ENCODE data around the gene CACNA1D. TPM values are rescaled to one million over a fixed set of nuclear protein-coding genes. Genes with fewer than 3 reads are reported as not detected.

Gene CACNA1D
- total RNA-seq, 1 donor from 2014 or later = 1.5 TPM

- no peak for DNase-seq (ENCODE audit: low read depth)
Measured at GRCh38 chr3:53787016-53787415, 292.6 kb downstream of the CACNA1D start.

GRCh38 chr3:53788038-53788437 is 293.6 kb downstream of the CACNA1D start:
- no peak for DNase-seq (ENCODE audit: low read depth)

DNA sequence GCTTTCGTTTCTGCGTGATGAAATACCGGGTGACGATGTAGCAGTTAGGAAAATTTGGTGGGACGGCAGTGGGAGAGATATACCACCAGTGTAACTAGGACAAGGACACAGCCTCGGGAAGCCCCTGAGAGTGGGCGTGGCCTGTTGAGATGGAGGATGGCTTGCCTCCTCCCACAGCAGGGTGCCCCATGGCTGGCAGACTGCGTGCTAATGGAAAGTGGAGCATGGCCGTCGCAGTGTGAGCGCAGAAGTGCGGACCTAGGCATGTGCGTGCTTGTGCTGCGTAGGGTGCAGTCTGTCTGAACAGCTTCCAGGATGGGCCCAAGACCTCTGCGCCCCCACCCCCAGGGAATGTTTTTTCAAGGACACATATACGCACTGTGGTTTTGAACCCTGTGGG is 295.0 kb downstream of the CACNA1D start:
- DNase-seq (ENCODE audit: low read depth) = no peak

GRCh38 chr3:53790470-53790869 is 296.1 kb downstream of the CACNA1D start:
- DNase-seq (ENCODE audit: low read depth) = no peak

- DNase-seq (ENCODE audit: low read depth) = no peak
Measured at GRCh38 chr3:53791317-53791716, 296.9 kb downstream of the CACNA1D start.

DNA sequence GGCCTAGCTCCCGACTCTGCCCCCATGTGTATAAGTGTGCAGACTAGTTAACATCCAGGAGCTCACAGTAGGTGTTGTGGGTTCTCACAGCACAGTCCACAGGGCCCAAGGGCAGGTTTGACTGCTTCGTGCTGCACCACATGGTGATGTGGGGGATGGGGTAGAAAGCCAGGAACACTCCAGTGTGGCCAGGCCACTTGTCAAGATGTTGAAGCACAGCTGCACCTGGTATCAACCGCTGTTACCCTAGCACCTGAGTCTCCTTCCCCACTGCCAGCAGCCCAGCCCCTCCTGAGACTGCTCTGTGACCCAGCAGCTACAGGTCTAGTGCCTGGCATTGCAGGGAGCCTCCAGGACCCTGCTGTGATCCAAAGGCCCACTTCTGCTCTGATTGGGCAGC is 298.5 kb downstream of the CACNA1D start:
- DNase-seq (ENCODE audit: low read depth) = no peak

- DNase-seq (ENCODE audit: low read depth) = no peak
Measured at GRCh38 chr3:53794597-53794996, 300.2 kb downstream of the CACNA1D start.

- peak; percentile 11 for DNase-seq (ENCODE audit: low read depth)
Measured at GRCh38 chr3:53795176-53795575, 300.8 kb downstream of the CACNA1D start.

GRCh38 chr3:53795789-53796560 is 301.6 kb downstream of the CACNA1D start:
- no peak for DNase-seq (ENCODE audit: low read depth)

- DNase-seq (ENCODE audit: low read depth) = no peak
Measured at GRCh38 chr3:53798144-53798543, 303.7 kb downstream of the CACNA1D start.

DNA sequence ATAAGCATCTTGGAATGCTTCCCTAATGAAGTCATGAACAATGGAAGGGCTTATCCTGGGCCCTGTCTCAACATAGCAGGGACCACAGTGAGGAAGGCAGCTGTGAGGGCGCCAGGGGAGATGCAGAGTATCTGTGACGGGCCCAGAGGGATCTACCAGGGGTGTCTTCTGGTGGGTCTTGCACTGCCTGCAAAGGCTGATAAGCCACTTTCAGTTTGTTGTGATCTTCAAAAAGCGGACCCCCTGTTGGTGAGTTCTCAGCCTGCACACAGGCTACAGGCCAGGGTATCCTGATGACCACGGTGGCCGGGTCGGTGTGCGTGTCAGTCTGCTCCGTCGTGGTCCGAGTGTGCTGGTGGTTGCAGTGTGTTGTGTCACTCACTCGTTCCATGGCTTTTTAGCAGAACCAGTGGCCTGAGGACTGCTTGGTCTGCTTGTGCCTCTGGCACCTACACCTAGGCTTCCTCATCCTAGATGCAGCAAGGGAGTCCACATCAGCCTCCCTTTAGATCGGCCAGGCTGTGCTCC is 305.0 kb downstream of the CACNA1D start:
- no peak for DNase-seq (ENCODE audit: low read depth)

DNA sequence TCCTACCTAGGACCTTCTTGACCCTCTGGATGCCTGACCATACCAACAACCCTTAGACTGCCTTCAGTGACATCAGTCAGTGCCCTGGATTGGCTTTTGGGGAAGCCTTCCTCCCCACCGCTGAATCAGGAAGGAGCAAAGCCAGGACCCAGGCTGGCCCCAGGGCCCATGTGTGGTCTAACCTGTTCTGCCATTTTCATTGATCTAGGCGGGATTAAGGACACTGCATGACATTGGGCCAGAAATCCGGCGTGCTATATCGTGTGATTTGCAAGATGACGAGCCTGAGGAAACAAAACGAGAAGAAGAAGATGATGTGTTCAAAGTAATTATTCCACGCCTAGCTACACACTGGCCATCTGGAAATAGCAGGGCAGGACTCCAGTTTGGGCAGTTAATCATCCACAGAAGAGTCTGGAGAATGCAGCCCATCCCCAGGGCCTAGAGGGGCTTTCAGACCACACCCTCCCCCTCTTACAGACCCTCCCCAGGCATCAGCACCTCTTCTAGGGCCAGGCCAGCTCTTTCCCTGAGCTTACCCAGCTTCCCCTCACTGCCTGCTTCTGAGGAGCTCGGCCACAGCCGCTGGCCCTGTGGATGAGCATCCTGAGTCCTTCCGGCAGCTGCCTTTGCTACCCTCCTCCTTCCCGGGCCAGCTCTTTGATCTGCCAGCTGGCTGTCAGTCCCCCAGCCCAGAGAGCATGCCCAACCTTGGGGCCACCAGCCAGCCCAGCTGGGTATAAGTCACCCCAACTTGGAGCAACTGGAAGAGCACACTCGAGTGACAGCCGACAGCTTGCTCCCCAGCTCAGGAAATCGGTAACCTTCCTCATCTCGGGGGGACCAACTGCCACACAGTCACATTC is 305.9 kb downstream of the CACNA1D start:
- DNase-seq (ENCODE audit: low read depth) = no peak

DNA sequence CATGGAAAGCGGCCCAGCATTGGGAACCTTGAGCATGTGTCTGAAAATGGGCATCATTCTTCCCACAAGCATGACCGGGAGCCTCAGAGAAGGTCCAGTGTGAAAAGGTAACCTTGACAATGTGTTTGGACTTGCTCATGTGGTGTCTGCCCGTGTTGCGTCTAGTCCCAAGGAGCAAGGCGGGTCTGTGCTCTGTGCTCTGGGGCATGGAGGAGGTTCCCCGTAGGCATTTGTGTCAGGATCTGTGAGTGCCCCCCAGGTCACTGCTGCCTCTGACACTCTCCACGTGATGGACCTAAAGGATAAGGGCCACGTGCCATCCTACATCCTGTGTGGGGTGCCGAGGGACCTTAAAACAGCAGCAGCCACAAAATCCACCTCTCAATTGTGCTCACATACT is 306.9 kb downstream of the CACNA1D start:
- no peak for DNase-seq (ENCODE audit: low read depth)

GRCh38 chr3:53802256-53802880 is 308.0 kb downstream of the CACNA1D start:
- no peak for DNase-seq (ENCODE audit: low read depth)

DNA sequence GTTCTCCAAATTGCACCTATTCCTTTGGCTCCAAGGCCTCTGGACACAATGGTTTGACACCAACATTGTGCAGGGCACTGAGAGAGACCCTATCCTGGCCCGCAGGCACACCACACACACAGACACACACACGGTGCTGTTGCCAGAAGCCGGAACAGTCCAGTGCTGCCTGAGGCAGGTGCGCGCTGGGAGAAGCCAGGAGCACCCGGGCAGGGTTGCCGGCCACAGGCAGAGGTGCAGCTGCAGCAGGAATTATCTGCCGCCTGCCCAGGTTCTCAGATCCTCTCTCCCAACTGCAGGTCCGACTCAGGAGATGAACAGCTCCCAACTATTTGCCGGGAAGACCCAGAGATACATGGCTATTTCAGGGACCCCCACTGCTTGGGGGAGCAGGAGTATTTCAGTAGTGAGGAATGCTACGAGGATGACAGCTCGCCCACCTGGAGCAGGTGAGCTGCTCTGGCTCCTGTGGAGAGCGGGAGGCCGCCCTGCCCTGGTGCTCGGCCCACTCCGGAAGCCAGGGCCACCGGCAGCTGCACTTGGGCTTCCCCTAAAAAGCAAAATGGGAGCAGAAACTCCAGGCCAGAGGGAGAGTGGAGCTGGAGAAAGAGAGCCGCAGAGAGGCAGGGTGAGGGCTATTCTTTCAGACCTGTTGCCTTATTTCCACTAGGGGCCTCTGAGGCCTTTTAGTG is 308.9 kb downstream of the CACNA1D start:
- DNase-seq (ENCODE audit: low read depth) = no peak

GRCh38 chr3:53803816-53804695 is 309.6 kb downstream of the CACNA1D start:
- DNase-seq (ENCODE audit: low read depth) = peak; percentile 57

- peak; percentile 77 for DNase-seq (ENCODE audit: low read depth)
Measured at GRCh38 chr3:53804697-53805462, 310.5 kb downstream of the CACNA1D start.

- no peak for DNase-seq (ENCODE audit: low read depth)
Measured at GRCh38 chr3:53805463-53806159, 311.2 kb downstream of the CACNA1D start.

All from renal cortical epithelial cell (primary cell).